Kidney epithelial cell (primary cell): ENCODE data around the gene DUS1L. TPM values are rescaled to one million over a fixed set of nuclear protein-coding genes. Genes with fewer than 3 reads are reported as not detected.

ENCODE experiments used
- DNase-seq: peaks from one replicate; pipeline ENCODE4 v3.0.0-alpha.2; 2010; ENCODE audit warnings: low read depth
- H3K27me3 ChIP-seq: 2 replicates; pipeline ENCODE4 v1.6.0; 2011; ENCODE audit warnings: low read length; ENCODE audit not compliant: control insufficient read depth, insufficient read depth
- H3K36me3 ChIP-seq: 2 replicates; pipeline ENCODE4 v1.5.1; 2011; ENCODE audit warnings: low read length; ENCODE audit not compliant: control insufficient read depth, insufficient read depth
- H3K4me3 ChIP-seq: 2 replicates; pipeline ENCODE4 v1.5.1; 2011; ENCODE audit warnings: low read depth, mild to moderate bottlenecking, control low read depth, low read length
- CTCF ChIP-seq: IDR thresholded peaks from 2 replicates; pipeline ENCODE4 v1.5.1; 2011; ENCODE audit warnings: mild to moderate bottlenecking, moderate library complexity, low read length, control low read depth, inconsistent platforms; ENCODE audit not compliant: insufficient read depth, poor library complexity, severe bottlenecking
- total RNA-seq: library from RNA; depleted of rRNA; stranded (reverse); fragments of >200 nt; gene quantifications from 2 replicates; pipeline ENCODE4 v1.2.3, GENCODE V29; 2015

The DUS1L gene
- total RNA-seq, 1 donor from 2014 or later = 147 TPM

DNA sequence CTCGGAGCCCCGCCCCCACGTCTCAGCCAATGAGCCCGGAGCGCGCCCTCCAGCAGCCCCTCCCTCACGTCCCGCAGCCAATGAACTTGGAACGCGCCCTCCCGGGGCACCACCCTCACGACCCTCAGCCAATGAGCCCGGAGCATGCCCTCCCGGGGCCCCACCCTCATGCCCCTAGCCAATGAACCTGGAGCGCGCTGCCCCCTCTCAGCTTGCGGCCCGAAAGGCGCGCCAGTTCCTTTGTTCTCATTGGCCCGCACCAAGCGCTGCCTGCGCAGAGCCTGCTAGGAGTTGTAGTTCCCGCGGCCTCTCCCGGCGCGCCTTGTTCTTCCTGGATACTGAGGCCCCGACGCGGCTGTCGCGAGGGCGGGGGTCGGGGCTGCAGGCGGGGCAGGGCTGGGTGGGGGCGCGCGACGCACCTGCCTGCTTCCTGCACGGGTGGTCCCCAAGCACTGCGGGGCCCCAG is 42.6 kb downstream of the DUS1L start, which contains the start of gene LRRC45:
LRRC45 (plus strand) TSS at position 325 of the 466 bp plus-strand sequence. CDS start 339 bp downstream, outside the sequence.
- H3K4me3 ChIP-seq = peak within 1 kb of the TSS; percentile 73
- H3K27me3 ChIP-seq = no peaks in the 10 kb centered on the region
- H3K36me3 ChIP-seq = peaks cover 4% of the 10 kb centered on the region
- DNase-seq = peak; percentile 95
- no peak for TF ChIP-seq CTCF

DNA sequence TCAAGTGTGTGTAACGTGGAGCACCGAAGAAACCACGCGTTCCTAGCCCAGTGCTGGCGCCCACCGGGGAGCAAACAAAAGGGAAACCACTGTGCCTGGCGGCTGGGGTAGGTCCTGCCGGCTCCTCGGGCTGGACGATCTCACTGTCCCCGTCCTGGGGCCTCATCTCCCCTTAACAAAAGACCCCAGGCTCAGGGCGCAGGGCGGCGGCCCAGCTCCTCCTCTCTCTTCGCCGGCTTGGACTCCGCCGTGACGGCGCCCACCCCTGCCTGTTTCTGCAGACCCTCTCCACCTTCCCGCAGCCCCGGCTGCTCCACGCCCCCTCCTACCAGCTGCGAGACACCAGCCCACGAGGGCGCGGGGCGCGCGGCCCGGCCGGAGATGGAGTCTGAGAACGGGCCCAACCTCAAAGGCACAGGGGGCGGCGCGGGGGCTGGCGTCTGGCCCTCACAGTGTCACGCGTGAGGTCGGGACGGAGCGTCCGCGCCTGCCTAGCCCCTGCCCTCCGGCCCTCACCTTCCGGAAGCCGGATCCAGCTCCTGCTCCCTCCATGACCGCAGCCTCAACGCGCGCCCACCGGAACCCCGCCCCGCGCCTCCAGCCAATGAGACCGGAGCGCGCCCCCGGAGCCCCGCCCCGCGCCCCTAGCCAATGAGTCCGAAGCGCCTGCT is 43.2 kb downstream of the DUS1L start, which contains the start of gene CENPX:
CENPX (minus strand) TSS at position 569 of the 671 bp plus-strand sequence; CDS start at position 552, 17 bp downstream.
- no peak for TF ChIP-seq CTCF
- Histone ChIP-seq H3K4me3 (peak within 1 kb of the TSS; percentile 73), H3K36me3 (peaks cover 4% of the 10 kb centered on the region), H3K27me3 (no peaks in the 10 kb centered on the region)
- DNase-seq = no peak

GRCh38 chr17:82021900-82022309 is 43.7 kb downstream of the DUS1L start:
- no peak for DNase-seq
- H3K36me3 ChIP-seq = peaks cover 4% of the 10 kb centered on the region
- H3K27me3 ChIP-seq = no peaks in the 10 kb centered on the region
- TF ChIP-seq CTCF = no peak
- H3K4me3 ChIP-seq = peak overlapping the region; percentile 73

DNA sequence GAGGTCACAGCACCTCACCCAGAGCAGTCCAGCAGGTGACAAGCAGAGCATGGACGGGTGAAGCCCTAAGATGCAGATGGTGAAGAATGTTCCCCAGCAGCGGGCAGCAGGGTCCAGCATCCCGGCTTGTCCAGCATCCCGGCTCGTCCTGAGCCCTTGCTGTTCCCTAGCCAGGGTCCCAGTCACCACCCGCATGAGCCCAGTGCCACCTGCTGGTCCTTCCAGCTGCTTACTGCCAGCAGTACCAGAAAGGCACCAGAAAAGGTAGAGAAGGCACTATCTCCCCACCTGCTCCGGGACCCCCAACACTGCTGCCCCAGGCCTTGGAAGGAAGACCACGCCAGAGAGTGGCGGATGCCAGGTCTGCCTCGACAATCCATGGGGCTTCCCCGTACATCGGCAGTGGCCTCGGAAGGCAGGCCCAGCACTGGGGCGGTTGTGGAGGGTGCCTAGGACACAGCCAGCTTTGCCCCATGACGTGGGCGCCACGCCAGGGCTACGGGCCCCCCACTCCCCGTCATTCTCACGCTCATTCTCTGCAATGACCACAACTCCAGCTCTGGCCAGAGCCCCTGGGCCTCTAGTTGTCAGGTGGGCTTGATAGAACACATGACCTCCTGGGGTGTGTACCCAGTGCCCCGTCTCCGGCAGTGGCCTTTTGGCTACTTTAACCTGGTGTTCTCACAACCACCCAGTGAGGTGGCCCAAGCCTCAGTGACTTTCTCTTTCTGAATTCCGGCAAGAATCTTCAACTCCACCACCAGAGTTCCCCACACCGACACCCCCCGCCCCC is 44.3 kb downstream of the DUS1L start:
- no peaks in the 10 kb centered on the region for H3K27me3 ChIP-seq
- H3K4me3 ChIP-seq = no peak overlapping the region
- peaks cover 4% of the 10 kb centered on the region for H3K36me3 ChIP-seq
- DNase-seq = peak; percentile 34
- TF ChIP-seq CTCF = peak; percentile 92

GRCh38 chr17:82020572-82021106 is 45.0 kb downstream of the DUS1L start:
- Histone ChIP-seq H3K27me3 (no peaks in the 10 kb centered on the region), H3K4me3 (no peak overlapping the region), H3K36me3 (peaks cover 4% of the 10 kb centered on the region)
- DNase-seq = no peak
- no peak for TF ChIP-seq CTCF
